Measurements from ENCODE around the gene HOXD3. TPM values are rescaled to one million over a fixed set of nuclear protein-coding genes. Genes with fewer than 3 reads are reported as not detected.

The HOXD3 gene
- total and polyA plus RNA-seq, 5 donors from 2014 or later: not detected

GRCh38 chr2:176157499-176158185 lies 535 bp downstream of the HOXD3 start:
- Histone ChIP-seq H3K36me3 (ENCODE audit: control insufficient read depth, insufficient read depth, low read length) (no peaks in the 10 kb centered on the region), H3K27me3 (ENCODE audit: control insufficient read depth, insufficient read depth, low read length) (peaks cover 39% of the 10 kb centered on the region), H3K27ac (ENCODE audit: insufficient read depth, low read length, poor library complexity, severe bottlenecking) (no peak overlapping the region), H3K4me3 (ENCODE audit: low read depth, low read length) (no peak overlapping the region), H3K4me1 (ENCODE audit: control insufficient read depth, insufficient read depth, low read length, poor library complexity, severe bottlenecking) (peaks cover 6% of the 10 kb centered on the region), H3K9me3 (ENCODE audit: control insufficient read depth in 2 of 2, low read length in 2 of 2) (peaks cover 0 to 3% of the 10 kb centered on the region in 2 experiments)
- DNase-seq (no peak), ATAC-seq (ENCODE audit: low read depth in 2 of 2) (no peak)
- Mint-ChIP-seq H3K27me3 (peaks cover 93% of the 10 kb centered on the region), H3K9me3 (peaks cover 0 to 5% (median 0%) of the 10 kb centered on the region in 7 donors), H3K4me3 (peak overlapping the region in 3 of 4 donors; percentile 22 to 49 (median 33)), H3K36me3 (no peaks in the 10 kb centered on the region), H3K27ac (no peak overlapping the region), H3K4me1 (peaks cover 0 to 15% (median 3%) of the 10 kb centered on the region in 4 donors)

GRCh38 chr2:176158186-176158591 lies 1.1 kb downstream of the HOXD3 start:
- no peak for ATAC-seq (ENCODE audit: low read depth in 2 of 2)
- peaks cover 41% of the 10 kb centered on the region for H3K27me3 ChIP-seq (ENCODE audit: control insufficient read depth, insufficient read depth, low read length)
- peak overlapping the region in 1 of 4 donors; percentile 48 for H3K4me3 Mint-ChIP-seq

GRCh38 chr2:176158855-176159662 lies 2.0 kb downstream of the HOXD3 start:
- H3K4me3 Mint-ChIP-seq: peak overlapping the region in 2 of 4 donors; percentile 38 to 61
- no peak overlapping the region for H3K4me3 ChIP-seq (ENCODE audit: low read depth, low read length)

More at GRCh38 chr2:176158186-176158591, 1.1 kb downstream of the HOXD3 start:
- H3K4me1 Mint-ChIP-seq: peaks cover 0 to 15% (median 3%) of the 10 kb centered on the region in 4 donors
- no peak overlapping the region for H3K27ac ChIP-seq (ENCODE audit: insufficient read depth, low read length, poor library complexity, severe bottlenecking)
- peaks cover 0 to 6% (median 0%) of the 10 kb centered on the region in 7 donors for H3K9me3 Mint-ChIP-seq
- H3K27me3 Mint-ChIP-seq: peaks cover 92% of the 10 kb centered on the region
- peaks cover 0 to 3% of the 10 kb centered on the region in 2 experiments for H3K9me3 ChIP-seq (ENCODE audit: control insufficient read depth in 2 of 2, low read length in 2 of 2)
- no peak overlapping the region for H3K27ac Mint-ChIP-seq
- no peak overlapping the region for H3K4me3 ChIP-seq (ENCODE audit: low read depth, low read length)
- DNase-seq: no peak
- H3K4me1 ChIP-seq (ENCODE audit: control insufficient read depth, insufficient read depth, low read length, poor library complexity, severe bottlenecking): peaks cover 6% of the 10 kb centered on the region
- H3K36me3 ChIP-seq (ENCODE audit: control insufficient read depth, insufficient read depth, low read length): no peaks in the 10 kb centered on the region
- no peaks in the 10 kb centered on the region for H3K36me3 Mint-ChIP-seq

GRCh38 chr2:176159663-176160250 lies 2.6 kb downstream of the HOXD3 start:
- DNase-seq: no peak
- Mint-ChIP-seq H3K4me1 (peaks cover 0 to 18% (median 3%) of the 10 kb centered on the region in 4 donors), H3K9me3 (peaks cover 0 to 12% (median 4%) of the 10 kb centered on the region in 7 donors), H3K27me3 (peaks cover 92% of the 10 kb centered on the region), H3K36me3 (peaks cover 4% of the 10 kb centered on the region), H3K27ac (no peak overlapping the region), H3K4me3 (peak overlapping the region in 1 of 4 donors; percentile 61)
- no peak overlapping the region for H3K27ac ChIP-seq (ENCODE audit: insufficient read depth, low read length, poor library complexity, severe bottlenecking)
- no peak for ATAC-seq (ENCODE audit: low read depth in 2 of 2)
- H3K4me1 ChIP-seq (ENCODE audit: control insufficient read depth, insufficient read depth, low read length, poor library complexity, severe bottlenecking): peaks cover 6% of the 10 kb centered on the region
- peaks cover 0 to 3% of the 10 kb centered on the region in 2 experiments for H3K9me3 ChIP-seq (ENCODE audit: control insufficient read depth in 2 of 2, low read length in 2 of 2)
- H3K27me3 ChIP-seq (ENCODE audit: control insufficient read depth, insufficient read depth, low read length): peaks cover 43% of the 10 kb centered on the region
- H3K4me3 ChIP-seq (ENCODE audit: low read depth, low read length): no peak overlapping the region
- H3K36me3 ChIP-seq (ENCODE audit: control insufficient read depth, insufficient read depth, low read length): no peaks in the 10 kb centered on the region

More at GRCh38 chr2:176158855-176159662, 2.0 kb downstream of the HOXD3 start:
- peaks cover 92% of the 10 kb centered on the region for H3K27me3 Mint-ChIP-seq
- no peak overlapping the region for H3K27ac ChIP-seq (ENCODE audit: insufficient read depth, low read length, poor library complexity, severe bottlenecking)
- peaks cover 6% of the 10 kb centered on the region for H3K4me1 ChIP-seq (ENCODE audit: control insufficient read depth, insufficient read depth, low read length, poor library complexity, severe bottlenecking)
- H3K9me3 ChIP-seq (ENCODE audit: control insufficient read depth in 2 of 2, low read length in 2 of 2): peaks cover 0 to 3% of the 10 kb centered on the region in 2 experiments
- H3K36me3 Mint-ChIP-seq: peaks cover under 1% of the 10 kb centered on the region
- peaks cover 0 to 15% (median 3%) of the 10 kb centered on the region in 4 donors for H3K4me1 Mint-ChIP-seq
- peaks cover 43% of the 10 kb centered on the region for H3K27me3 ChIP-seq (ENCODE audit: control insufficient read depth, insufficient read depth, low read length)
- ATAC-seq (ENCODE audit: low read depth in 2 of 2): no peak
- H3K27ac Mint-ChIP-seq: no peak overlapping the region
- peaks cover 0 to 12% (median 0%) of the 10 kb centered on the region in 7 donors for H3K9me3 Mint-ChIP-seq
- H3K36me3 ChIP-seq (ENCODE audit: control insufficient read depth, insufficient read depth, low read length): no peaks in the 10 kb centered on the region
- no peak for DNase-seq

- ATAC-seq (ENCODE audit: low read depth in 2 of 2) (no peak), DNase-seq (no peak)
- no peak overlapping the region for H3K4me3 ChIP-seq (ENCODE audit: low read depth, low read length)
- H3K27ac ChIP-seq (ENCODE audit: insufficient read depth, low read length, poor library complexity, severe bottlenecking): no peak overlapping the region
- H3K36me3 ChIP-seq (ENCODE audit: control insufficient read depth, insufficient read depth, low read length): no peaks in the 10 kb centered on the region
- Mint-ChIP-seq H3K4me1 (peaks cover 0 to 21% (median 3%) of the 10 kb centered on the region in 4 donors), H3K27me3 (peaks cover 92% of the 10 kb centered on the region), H3K27ac (no peak overlapping the region), H3K4me3 (peak overlapping the region in 1 of 4 donors; percentile 35), H3K36me3 (peaks cover 4% of the 10 kb centered on the region), H3K9me3 (peaks cover 0 to 12% (median 4%) of the 10 kb centered on the region in 7 donors)
- peaks cover 0 to under 1% of the 10 kb centered on the region in 2 experiments for H3K9me3 ChIP-seq (ENCODE audit: control insufficient read depth in 2 of 2, low read length in 2 of 2)
- H3K27me3 ChIP-seq (ENCODE audit: control insufficient read depth, insufficient read depth, low read length): peaks cover 38% of the 10 kb centered on the region
- peaks cover 6% of the 10 kb centered on the region for H3K4me1 ChIP-seq (ENCODE audit: control insufficient read depth, insufficient read depth, low read length, poor library complexity, severe bottlenecking)
Measured at GRCh38 chr2:176160251-176160985, 3.3 kb downstream of the HOXD3 start.

GRCh38 chr2:176160986-176161824 lies 4.1 kb downstream of the HOXD3 start:
- Histone ChIP-seq H3K4me3 (ENCODE audit: low read depth, low read length) (no peak overlapping the region), H3K36me3 (ENCODE audit: control insufficient read depth, insufficient read depth, low read length) (no peaks in the 10 kb centered on the region), H3K9me3 (ENCODE audit: control insufficient read depth in 2 of 2, low read length in 2 of 2) (no peaks in the 10 kb centered on the region), H3K4me1 (ENCODE audit: control insufficient read depth, insufficient read depth, low read length, poor library complexity, severe bottlenecking) (peaks cover 6% of the 10 kb centered on the region), H3K27me3 (ENCODE audit: control insufficient read depth, insufficient read depth, low read length) (peaks cover 38% of the 10 kb centered on the region), H3K27ac (ENCODE audit: insufficient read depth, low read length, poor library complexity, severe bottlenecking) (no peak overlapping the region)
- peaks cover 4% of the 10 kb centered on the region for H3K36me3 Mint-ChIP-seq
- DNase-seq (no peak), ATAC-seq (ENCODE audit: low read depth in 2 of 2) (no peak)
- peaks cover 95% of the 10 kb centered on the region for H3K27me3 Mint-ChIP-seq
- H3K27ac Mint-ChIP-seq: peak overlapping the region in 1 of 3 donors; percentile 75
- H3K4me3 Mint-ChIP-seq: peak overlapping the region in 1 of 4 donors; percentile 35
- peaks cover 0 to 12% (median 4%) of the 10 kb centered on the region in 7 donors for H3K9me3 Mint-ChIP-seq
- H3K4me1 Mint-ChIP-seq: peaks cover 0 to 21% (median 3%) of the 10 kb centered on the region in 4 donors
